IMR-90 (cell line): Measurements from ENCODE around the gene CEACAM21. TPM values are rescaled to one million over a fixed set of nuclear protein-coding genes. Genes with fewer than 3 reads are reported as not detected.

Experiments used
- ATAC-seq: fragments of 200-7000 bp; cut with Tn5 transposase; 2 replicates; pipeline ENCODE4 v1.9.1; 2020; ENCODE audit warnings: low read depth, mild to moderate bottlenecking, moderate library complexity
- BruUV-seq: library from RNA; stranded (reverse); fragments of 400-500 nt; replicated peaks from 2 replicates; lab custom pipeline; 2021; lab: Mats Ljungman, UMichigan
- CTCF ChIA-PET: fragments of 300-600 bp; formaldehyde crosslinking; extraction: SDS; loops from one replicate; lab custom pipeline; 2021; ENCODE audit warnings: antibody characterized with exemption; lab: Yijun Ruan, JAX
- POLR2A ChIA-PET: fragments of 300-600 bp; sonication (Branson Sonifier 250); formaldehyde crosslinking; loops from one replicate; lab custom pipeline; 2022; ENCODE audit warnings: antibody characterized with exemption; ENCODE audit not compliant: unreplicated experiment; lab: Charles Lee
- DNase-seq: peaks from one replicate; pipeline ENCODE4 v3.0.0; 2013
- H2AFZ ChIP-seq: replicated peaks from 2 replicates; pipeline ENCODE3; 2013; ENCODE audit warnings: low read length, mild to moderate bottlenecking; ENCODE audit not compliant: poor library complexity
- H2AK5ac ChIP-seq: 2 replicates; pipeline ENCODE4 v1.6.1; 2013; ENCODE audit warnings: low read depth, low read length, inconsistent platforms
- H2AK9ac ChIP-seq: replicated peaks from 2 replicates; pipeline ENCODE3; 2013; ENCODE audit warnings: mild to moderate bottlenecking, low read depth, low read length, moderate library complexity; ENCODE audit not compliant: poor library complexity
- H2BK120ac ChIP-seq: 2 replicates; pipeline ENCODE4 v1.6.1; 2013; ENCODE audit warnings: low read depth, low read length, inconsistent platforms
- H2BK15ac ChIP-seq: 3 replicates; pipeline ENCODE4 v1.6.1; 2013; ENCODE audit warnings: low read depth, low read length, inconsistent platforms
- H2BK20ac ChIP-seq: 2 replicates; pipeline ENCODE4 v1.6.1; 2013; ENCODE audit warnings: low read depth, mild to moderate bottlenecking, inconsistent platforms, low read length, moderate library complexity
- H2BK5ac ChIP-seq: 2 replicates; pipeline ENCODE4 v1.6.1; 2013; ENCODE audit warnings: mild to moderate bottlenecking, low read depth, low read length, inconsistent platforms; ENCODE audit not compliant: poor library complexity, severe bottlenecking
- H3K14ac ChIP-seq: replicated peaks from 2 replicates; pipeline ENCODE4 v1.6.1; 2013; ENCODE audit warnings: low read depth, low read length, inconsistent platforms
- H3K18ac ChIP-seq: 2 replicates; pipeline ENCODE4 v1.6.1; 2013; ENCODE audit warnings: low read depth, low read length, control low read depth
- H3K23ac ChIP-seq: 2 replicates; pipeline ENCODE4 v1.6.1; 2013; ENCODE audit warnings: low read depth, low read length, inconsistent platforms
- H3K27ac ChIP-seq: 2 replicates; pipeline ENCODE4 v1.5.1; 2013; ENCODE audit warnings: mild to moderate bottlenecking, control low read depth, low read length; ENCODE audit not compliant: insufficient read depth
- H3K27me3 ChIP-seq: 2 replicates; pipeline ENCODE4 v1.6.1; 2013; ENCODE audit warnings: low read length; ENCODE audit not compliant: control insufficient read depth, insufficient read depth
- H3K36me3 ChIP-seq: 2 replicates; pipeline ENCODE4 v1.6.1; 2013; ENCODE audit warnings: low read length, mixed read lengths; ENCODE audit not compliant: control insufficient read depth, insufficient read depth
- H3K4ac ChIP-seq: 2 replicates; pipeline ENCODE4 v1.6.1; 2013; ENCODE audit warnings: low read depth, low read length, inconsistent platforms
- H3K4me1 ChIP-seq: 2 replicates; pipeline ENCODE4 v1.6.1; 2013; ENCODE audit warnings: low read length, mixed read lengths; ENCODE audit not compliant: control insufficient read depth, insufficient read depth
- H3K4me2 ChIP-seq: 2 replicates; pipeline ENCODE4 v1.6.1; 2013; ENCODE audit warnings: low read depth, mild to moderate bottlenecking, control low read depth, low read length, moderate library complexity
- H3K4me3 ChIP-seq: 2 replicates; pipeline ENCODE4 v1.5.1; 2013; ENCODE audit warnings: low read depth, mild to moderate bottlenecking, control low read depth, low read length, moderate library complexity; ENCODE audit not compliant: insufficient read depth
- H3K56ac ChIP-seq: 2 replicates; pipeline ENCODE4 v1.6.1; 2013; ENCODE audit warnings: low read length, inconsistent platforms; ENCODE audit not compliant: insufficient read depth; ENCODE audit errors: extremely low read depth
- H3K79me1 ChIP-seq, 2 experiments: 2 replicates each; pipeline ENCODE4 v1.6.1; 2013; ENCODE audit warnings: low read length in 2 of 2, inconsistent platforms in 1 of 2, low read depth in 1 of 2
- H3K9ac ChIP-seq: 2 replicates; pipeline ENCODE4 v1.6.1; 2013; ENCODE audit warnings: low read depth, low read length, control low read depth
- H3K9me1 ChIP-seq: 2 replicates; pipeline ENCODE4 v1.6.1; 2013; ENCODE audit warnings: low read length, inconsistent platforms; ENCODE audit not compliant: insufficient read depth
- H3K9me3 ChIP-seq: 2 replicates; pipeline ENCODE4 v1.6.1; 2013; ENCODE audit warnings: low read length; ENCODE audit not compliant: control insufficient read depth, insufficient read depth
- H4K20me1 ChIP-seq: 2 replicates; pipeline ENCODE4 v1.6.1; 2013; ENCODE audit warnings: low read length, inconsistent platforms; ENCODE audit not compliant: insufficient read depth
- H4K5ac ChIP-seq: 2 replicates; pipeline ENCODE4 v1.6.1; 2013; ENCODE audit warnings: mild to moderate bottlenecking, low read depth, low read length, control low read depth
- H4K8ac ChIP-seq, 2 experiments: 2 replicates each; pipeline ENCODE4 v1.6.1; 2013; ENCODE audit warnings: low read depth in 2 of 2, low read length in 2 of 2, control low read depth in 1 of 2, inconsistent platforms in 1 of 2
- H4K91ac ChIP-seq: 2 replicates; pipeline ENCODE4 v1.6.1; 2013; ENCODE audit warnings: low read depth, low read length, inconsistent platforms; ENCODE audit not compliant: insufficient read depth
- BHLHE40 ChIP-seq: fragments of 150-350 bp; IDR thresholded peaks from 2 replicates; pipeline ENCODE4 v1.6.1; 2016; ENCODE audit warnings: mild to moderate bottlenecking, low read depth, low read length
- CEBPB ChIP-seq: IDR thresholded peaks from 2 replicates; pipeline ENCODE4 v1.6.1; 2012; ENCODE audit warnings: low read depth, low read length, improper control_type of control experiment
- CHD1 ChIP-seq: IDR thresholded peaks from 2 replicates; pipeline ENCODE4 v1.6.1; 2012; ENCODE audit warnings: low read depth, low read length, improper control_type of control experiment
- CTCF ChIP-seq: conservative IDR thresholded peaks from 2 replicates; pipeline ENCODE4 v1.5.1; 2012; ENCODE audit warnings: mild to moderate bottlenecking, low read depth, low read length, improper control_type of control experiment
- FOS ChIP-seq: fragments of 150-350 bp; IDR thresholded peaks from 2 replicates; pipeline ENCODE4 v1.6.1; 2016; ENCODE audit warnings: low read depth, low read length
- MAFK ChIP-seq: IDR thresholded peaks from 2 replicates; pipeline ENCODE4 v1.6.1; 2012; ENCODE audit warnings: low read depth, low read length, improper control_type of control experiment
- MAZ ChIP-seq: IDR thresholded peaks from 2 replicates; pipeline ENCODE4 v1.6.1; 2012; ENCODE audit warnings: low read depth, mild to moderate bottlenecking, low read length, improper control_type of control experiment, moderate library complexity, borderline replicate concordance
- MXI1 ChIP-seq: IDR thresholded peaks from 2 replicates; pipeline ENCODE4 v1.6.1; 2012; ENCODE audit warnings: low read depth, mild to moderate bottlenecking, low read length, moderate library complexity, borderline replicate concordance
- NFE2L2 ChIP-seq: fragments of 150-350 bp; IDR thresholded peaks from 2 replicates; pipeline ENCODE4 v1.6.1; 2016; ENCODE audit warnings: low read depth, mild to moderate bottlenecking, low read length
- POLR2A ChIP-seq: IDR thresholded peaks from 2 replicates; pipeline ENCODE4 v1.6.1; 2012; ENCODE audit warnings: mild to moderate bottlenecking, low read depth, low read length
- RAD21 ChIP-seq: IDR thresholded peaks from 2 replicates; pipeline ENCODE4 v1.6.1; 2012; ENCODE audit warnings: low read length, improper control_type of control experiment
- RCOR1 ChIP-seq: IDR thresholded peaks from 2 replicates; pipeline ENCODE4 v1.6.1; 2012; ENCODE audit warnings: mild to moderate bottlenecking, low read length, improper control_type of control experiment; ENCODE audit not compliant: insufficient replicate concordance
- RFX5 ChIP-seq: IDR thresholded peaks from 2 replicates; pipeline ENCODE4 v1.8.0; 2012; ENCODE audit warnings: low read depth, mild to moderate bottlenecking, low read length, moderate library complexity
- SMC3 ChIP-seq: fragments of 150-350 bp; IDR thresholded peaks from 2 replicates; pipeline ENCODE4 v1.6.1; 2016; ENCODE audit warnings: low read depth, mild to moderate bottlenecking, antibody characterized with exemption, low read length, moderate library complexity
- USF2 ChIP-seq: fragments of 150-350 bp; IDR thresholded peaks from 2 replicates; pipeline ENCODE4 v1.6.1; 2017; ENCODE audit warnings: mild to moderate bottlenecking, antibody characterized with exemption, low read length, low read depth
- WGBS, 2 experiments: methylation state at CpG; one replicate each; pipeline versions ENCODE4 v1.1.5 to v1.1.7; 2013; ENCODE audit warnings: missing lambda C conversion rate in 2 of 2; ENCODE audit not compliant: insufficient read length in 1 of 2; ENCODE audit errors: extremely low coverage in 2 of 2; 5-methylcytosine and 5-hydroxymethylcytosine counted together
- dilution Hi-C: fragments of 300-500 bp; cut with HindIII; formaldehyde crosslinking; loops from one replicate; pipeline ENCODE4 v1.14.3; 2018; ENCODE audit warnings: low sequenced_read_pairs; ENCODE audit not compliant: unreplicated experiment
- in situ Hi-C: fragments of 300-500 bp; cut with MboI; formaldehyde crosslinking; loops from 3 replicates; pipeline ENCODE4 v1.14.3; 2019; ENCODE audit warnings: low sequenced_read_pairs, inconsistent platforms, mixed read lengths
- intact Hi-C: fragments of 100-400 bp; cut with micrococcal nuclease; formaldehyde crosslinking; loops from 2 replicates; pipeline ENCODE4 v1.10.0; 2022
- polyA plus RNA-seq, 3 experiments: library from polyadenylated mRNA; depleted of rRNA; stranded (reverse); fragments of >200 nt; gene quantifications; 2 replicates each; pipeline ENCODE4 v1.2.3, GENCODE V29; 2012; ENCODE audit warnings: low replicate concordance in 1 of 3
- total RNA-seq: library from RNA; depleted of rRNA; stranded (reverse); fragments of >200 nt; gene quantifications from 2 replicates; pipeline ENCODE4 v1.2.3, GENCODE V29; 2012
- TF ChIP-seq, protein P1 (sequence below): fragments of 150-350 bp; IDR thresholded peaks from 2 replicates; pipeline ENCODE4 v1.6.1; 2016; ENCODE audit warnings: low read depth, mild to moderate bottlenecking, low read length, moderate library complexity, borderline replicate concordance

The CEACAM21 gene
- total and polyA plus RNA-seq, 2 of the 4 experiments (the other 2 are of a cell fraction), result not detected

DNA sequence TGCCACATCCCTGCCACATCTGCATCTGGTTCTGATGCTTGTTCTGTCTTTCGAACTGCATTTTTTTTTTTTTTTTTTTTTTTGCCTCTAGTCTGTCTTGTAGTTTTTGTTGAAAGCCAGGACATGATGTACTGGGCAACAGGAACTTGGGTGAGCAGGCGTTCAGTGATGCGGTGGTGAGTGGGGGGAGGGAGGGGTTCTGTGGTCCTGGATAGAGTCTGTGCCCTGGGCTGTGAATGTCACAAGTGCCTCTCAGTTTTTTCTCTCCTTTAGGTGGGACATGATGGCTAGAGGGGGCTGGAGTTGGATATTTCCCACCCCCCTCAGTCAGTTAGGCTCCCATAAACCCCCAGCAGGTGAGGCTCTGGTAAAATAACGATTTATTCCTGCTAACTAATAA, 47.4 kb downstream of the CEACAM21 start:
- no peak overlapping the region for H2AFZ ChIP-seq
- H3K4me3 ChIP-seq, result no peak overlapping the region
- H3K56ac ChIP-seq, result no peak overlapping the region
- no peak overlapping the region for H4K8ac ChIP-seq
- no CpG with 5 or more reads among the region's 4 CpGs for WGBS, 2 experiments
- no peak overlapping the region for H2BK20ac ChIP-seq
- H3K36me3 ChIP-seq, result no peaks in the 10 kb centered on the region
- H3K9me3 ChIP-seq, result no peaks in the 10 kb centered on the region
- POLR2A ChIA-PET, result no interaction called here
- in situ Hi-C loops, result no loop called here
- H2BK15ac ChIP-seq, result no peak overlapping the region
- H4K20me1 ChIP-seq, result no peaks in the 10 kb centered on the region
- CTCF ChIA-PET, result no interaction called here
- TF ChIP-seq SMC3 (no peak), MAZ (no peak), MAFK (no peak), FOS (no peak), CTCF (no peak), RFX5 (no peak), CHD1 (no peak), NFE2L2 (no peak), RAD21 (no peak), POLR2A (no peak), USF2 (no peak), CEBPB (no peak), RCOR1 (no peak), MXI1 (no peak), BHLHE40 (no peak)
- TF ChIP-seq, protein P1, sequence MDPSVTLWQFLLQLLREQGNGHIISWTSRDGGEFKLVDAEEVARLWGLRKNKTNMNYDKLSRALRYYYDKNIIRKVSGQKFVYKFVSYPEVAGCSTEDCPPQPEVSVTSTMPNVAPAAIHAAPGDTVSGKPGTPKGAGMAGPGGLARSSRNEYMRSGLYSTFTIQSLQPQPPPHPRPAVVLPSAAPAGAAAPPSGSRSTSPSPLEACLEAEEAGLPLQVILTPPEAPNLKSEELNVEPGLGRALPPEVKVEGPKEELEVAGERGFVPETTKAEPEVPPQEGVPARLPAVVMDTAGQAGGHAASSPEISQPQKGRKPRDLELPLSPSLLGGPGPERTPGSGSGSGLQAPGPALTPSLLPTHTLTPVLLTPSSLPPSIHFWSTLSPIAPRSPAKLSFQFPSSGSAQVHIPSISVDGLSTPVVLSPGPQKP, result no peak
- H3K14ac ChIP-seq, result no peak overlapping the region
- H3K27me3 ChIP-seq, result peaks cover 2% of the 10 kb centered on the region; the same call in 1 of the 2 replicates
- no TSS peak for BruUV-seq
- H2BK5ac ChIP-seq, result no peak overlapping the region
- H3K9me1 ChIP-seq, result no peaks in the 10 kb centered on the region
- no peak overlapping the region for H3K23ac ChIP-seq
- H3K4me2 ChIP-seq, result no peak overlapping the region
- H3K18ac ChIP-seq, result no peak overlapping the region
- intact Hi-C loops, result no loop called here
- no peak overlapping the region for H2AK9ac ChIP-seq
- ATAC-seq (no peak), DNase-seq (no peak)
- H3K4ac ChIP-seq, result no peak overlapping the region
- H2AK5ac ChIP-seq, result no peak overlapping the region
- H3K27ac ChIP-seq, result no peak overlapping the region
- no peak overlapping the region for H3K9ac ChIP-seq
- no peaks in the 10 kb centered on the region for H3K4me1 ChIP-seq
- H3K79me1 ChIP-seq, result no peaks in the 10 kb centered on the region
- H4K5ac ChIP-seq, result no peak overlapping the region
- H2BK120ac ChIP-seq, result no peak overlapping the region
- dilution Hi-C loops, result no loop called here
- H4K91ac ChIP-seq, result no peak overlapping the region
